ENCODE measurements around the gene TMEM145. TPM values are rescaled to one million over a fixed set of nuclear protein-coding genes. Genes with fewer than 3 reads are reported as not detected.

Gene TMEM145
- total RNA-seq, 2 donors from 2014 or later: 0.94 TPM; not detected in 1

DNA sequence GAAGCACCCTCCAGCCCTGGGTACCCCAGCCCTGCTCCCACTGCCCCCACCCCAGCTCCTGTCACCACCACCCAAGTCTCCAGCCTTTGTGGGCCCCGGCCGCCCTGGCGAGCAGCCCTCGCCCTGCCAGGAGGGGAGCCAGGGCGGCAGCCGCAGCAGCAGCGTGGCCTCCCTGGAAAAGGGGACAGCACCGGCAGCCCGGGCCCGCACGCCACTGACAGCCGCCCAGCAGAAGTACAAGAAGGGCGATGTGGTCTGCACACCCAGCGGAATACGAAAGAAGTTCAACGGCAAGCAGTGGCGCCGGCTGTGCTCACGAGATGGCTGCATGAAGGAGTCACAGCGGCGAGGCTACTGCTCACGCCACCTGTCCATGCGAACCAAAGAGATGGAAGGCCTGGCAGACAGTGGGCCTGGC, 40.1 kb upstream of the TMEM145 start:
- Histone ChIP-seq H3K4me1 (peaks cover 0 to 66% of the 10 kb centered on the region in 2 donors), H3K27ac (no peak overlapping the region), H3K9me3 (no peaks in the 10 kb centered on the region), H3K27me3 (no peaks in the 10 kb centered on the region), H3K36me3 (peaks cover 35% of the 10 kb centered on the region), H3K4me3 (no peak overlapping the region)
- no peak for DNase-seq (ENCODE audit: low spot score)
- TF ChIP-seq, protein P1, sequence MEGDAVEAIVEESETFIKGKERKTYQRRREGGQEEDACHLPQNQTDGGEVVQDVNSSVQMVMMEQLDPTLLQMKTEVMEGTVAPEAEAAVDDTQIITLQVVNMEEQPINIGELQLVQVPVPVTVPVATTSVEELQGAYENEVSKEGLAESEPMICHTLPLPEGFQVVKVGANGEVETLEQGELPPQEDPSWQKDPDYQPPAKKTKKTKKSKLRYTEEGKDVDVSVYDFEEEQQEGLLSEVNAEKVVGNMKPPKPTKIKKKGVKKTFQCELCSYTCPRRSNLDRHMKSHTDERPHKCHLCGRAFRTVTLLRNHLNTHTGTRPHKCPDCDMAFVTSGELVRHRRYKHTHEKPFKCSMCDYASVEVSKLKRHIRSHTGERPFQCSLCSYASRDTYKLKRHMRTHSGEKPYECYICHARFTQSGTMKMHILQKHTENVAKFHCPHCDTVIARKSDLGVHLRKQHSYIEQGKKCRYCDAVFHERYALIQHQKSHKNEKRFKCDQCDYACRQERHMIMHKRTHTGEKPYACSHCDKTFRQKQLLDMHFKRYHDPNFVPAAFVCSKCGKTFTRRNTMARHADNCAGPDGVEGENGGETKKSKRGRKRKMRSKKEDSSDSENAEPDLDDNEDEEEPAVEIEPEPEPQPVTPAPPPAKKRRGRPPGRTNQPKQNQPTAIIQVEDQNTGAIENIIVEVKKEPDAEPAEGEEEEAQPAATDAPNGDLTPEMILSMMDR (IDR thresholded peaks at IDR 0.05): no peak

DNA sequence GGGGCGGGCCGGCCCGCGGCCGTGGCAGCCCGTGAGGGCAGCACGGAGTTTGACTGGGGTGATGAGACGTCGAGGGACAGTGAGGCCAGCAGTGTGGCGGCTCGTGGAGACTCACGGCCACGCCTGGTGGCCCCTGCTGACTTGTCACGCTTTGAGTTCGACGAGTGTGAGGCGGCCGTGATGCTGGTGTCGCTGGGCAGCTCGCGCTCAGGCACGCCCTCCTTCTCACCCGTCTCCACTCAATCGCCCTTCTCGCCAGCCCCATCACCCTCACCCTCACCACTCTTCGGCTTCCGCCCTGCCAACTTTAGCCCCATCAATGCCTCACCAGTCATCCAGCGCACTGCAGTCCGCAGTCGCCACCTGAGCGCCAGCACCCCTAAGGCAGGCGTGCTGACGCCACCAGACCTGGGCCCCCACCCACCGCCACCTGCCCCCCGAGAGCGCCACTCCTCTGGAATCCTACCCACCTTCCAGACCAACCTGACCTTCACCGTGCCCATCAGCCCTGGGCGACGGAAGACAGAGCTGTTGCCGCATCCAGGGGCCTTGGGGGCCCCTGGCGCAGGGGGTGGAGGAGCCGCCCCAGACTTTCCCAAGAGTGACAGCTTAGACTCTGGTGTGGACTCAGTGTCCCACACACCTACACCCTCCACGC, 39.6 kb upstream of the TMEM145 start:
- no peaks in the 10 kb centered on the region for H3K9me3 ChIP-seq
- TF ChIP-seq, protein P1 (IDR thresholded peaks at IDR 0.05): no peak
- H3K4me1 ChIP-seq: peaks cover 0 to 71% of the 10 kb centered on the region in 2 donors
- H3K36me3 ChIP-seq: peaks cover 35% of the 10 kb centered on the region
- no peak overlapping the region for H3K4me3 ChIP-seq
- no peaks in the 10 kb centered on the region for H3K27me3 ChIP-seq
- no peak overlapping the region for H3K27ac ChIP-seq
- DNase-seq (ENCODE audit: low spot score): no peak

DNA sequence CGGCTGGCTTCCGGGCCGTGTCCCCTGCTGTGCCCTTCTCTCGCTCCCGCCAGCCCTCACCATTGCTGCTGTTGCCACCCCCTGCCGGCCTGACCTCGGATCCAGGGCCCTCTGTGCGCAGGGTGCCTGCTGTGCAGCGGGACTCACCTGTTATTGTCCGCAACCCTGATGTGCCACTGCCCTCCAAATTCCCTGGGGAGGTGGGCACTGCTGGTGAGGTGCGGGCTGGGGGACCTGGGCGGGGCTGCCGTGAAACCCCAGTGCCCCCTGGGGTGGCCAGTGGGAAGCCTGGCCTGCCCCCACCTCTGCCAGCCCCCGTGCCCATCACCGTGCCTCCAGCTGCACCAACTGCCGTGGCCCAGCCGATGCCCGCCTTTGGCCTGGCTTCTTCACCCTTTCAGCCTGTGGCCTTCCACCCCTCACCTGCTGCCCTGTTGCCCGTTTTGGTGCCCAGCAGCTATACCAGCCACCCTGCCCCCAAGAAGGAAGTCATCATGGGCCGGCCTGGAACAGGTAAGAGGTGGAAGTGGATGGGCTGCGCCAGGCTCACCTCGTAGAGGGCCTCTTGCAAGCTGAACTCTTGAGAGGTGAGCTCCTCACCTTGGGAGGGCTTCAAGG, 38.9 kb upstream of the TMEM145 start:
- Histone ChIP-seq H3K27ac (no peak overlapping the region), H3K36me3 (peaks cover 35% of the 10 kb centered on the region), H3K4me1 (peaks cover 0 to 77% of the 10 kb centered on the region in 2 donors), H3K9me3 (no peaks in the 10 kb centered on the region), H3K4me3 (no peak overlapping the region), H3K27me3 (no peaks in the 10 kb centered on the region)
- TF ChIP-seq, protein P1 (IDR thresholded peaks at IDR 0.05): no peak
- no peak for DNase-seq (ENCODE audit: low spot score)

DNA sequence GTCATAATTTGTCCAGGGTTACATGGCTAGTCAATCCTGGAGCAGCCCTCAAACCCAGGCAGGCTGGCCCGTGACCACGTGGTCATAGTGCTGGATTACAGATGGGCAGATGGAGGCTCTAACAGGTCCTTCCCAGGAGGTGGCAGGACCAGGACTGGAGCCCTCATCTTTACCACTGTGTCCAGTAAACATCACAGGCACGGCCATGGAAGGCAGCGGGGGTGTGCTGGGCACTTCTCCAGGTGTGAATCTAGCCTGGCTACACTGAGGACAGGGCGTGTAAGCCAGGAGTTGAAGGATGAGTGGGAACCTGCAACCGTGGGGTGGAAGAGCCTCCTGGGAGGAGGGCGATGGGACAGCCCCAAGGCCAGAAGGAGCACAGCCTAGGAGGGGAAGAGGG, 38.0 kb upstream of the TMEM145 start:
- peaks cover 0 to 76% of the 10 kb centered on the region in 2 donors for H3K4me1 ChIP-seq
- peak overlapping the region in 1 of 2 donors; percentile 2 for H3K27ac ChIP-seq
- no peaks in the 10 kb centered on the region for H3K9me3 ChIP-seq
- H3K27me3 ChIP-seq: no peaks in the 10 kb centered on the region
- TF ChIP-seq, protein P1 (IDR thresholded peaks at IDR 0.05): no peak
- H3K36me3 ChIP-seq: peaks cover 35% of the 10 kb centered on the region
- H3K4me3 ChIP-seq: no peak overlapping the region
- DNase-seq (ENCODE audit: low spot score): no peak

DNA sequence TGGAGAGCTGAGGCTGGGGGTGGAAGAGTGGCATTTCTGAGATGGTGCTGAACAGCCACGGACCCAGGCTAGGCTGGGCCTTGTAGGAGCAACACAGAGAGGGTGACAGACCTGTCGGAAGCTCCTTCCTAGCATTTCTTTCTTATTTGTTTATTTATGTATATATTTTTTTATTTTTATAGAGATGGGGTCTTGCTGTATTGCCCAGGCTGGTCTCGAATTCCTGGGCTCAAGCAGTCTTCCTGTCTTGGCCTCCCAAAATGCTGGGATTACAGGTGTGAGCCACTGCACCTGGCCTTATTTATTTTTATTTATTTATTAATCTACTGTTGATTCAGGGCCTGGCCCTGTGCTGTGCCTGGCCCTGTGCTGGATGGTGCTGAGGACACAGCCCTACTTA, 37.6 kb upstream of the TMEM145 start:
- Histone ChIP-seq H3K27me3 (no peaks in the 10 kb centered on the region), H3K27ac (peak overlapping the region in 1 of 2 donors; percentile 2), H3K36me3 (peaks cover 35% of the 10 kb centered on the region), H3K4me3 (no peak overlapping the region), H3K4me1 (peaks cover 0 to 72% of the 10 kb centered on the region in 2 donors), H3K9me3 (no peaks in the 10 kb centered on the region)
- TF ChIP-seq, protein P1 (IDR thresholded peaks at IDR 0.05): no peak
- no peak for DNase-seq (ENCODE audit: low spot score)

Data from right atrium auricular region (tissue), 2 donors.